Raji (cell line): ENCODE measurements around the gene TMEM245.

Source experiments
- POLR2A ChIP-seq: IDR thresholded peaks from 2 replicates; pipeline ENCODE4 v1.6.1; 2011; ENCODE audit warnings: low read depth, low read length, control low read depth; ENCODE audit not compliant: insufficient read depth

Gene TMEM245

GRCh38 chr9:109036744-109037680, 82.7 kb downstream of the TMEM245 start:
- no peak for TF ChIP-seq POLR2A

DNA sequence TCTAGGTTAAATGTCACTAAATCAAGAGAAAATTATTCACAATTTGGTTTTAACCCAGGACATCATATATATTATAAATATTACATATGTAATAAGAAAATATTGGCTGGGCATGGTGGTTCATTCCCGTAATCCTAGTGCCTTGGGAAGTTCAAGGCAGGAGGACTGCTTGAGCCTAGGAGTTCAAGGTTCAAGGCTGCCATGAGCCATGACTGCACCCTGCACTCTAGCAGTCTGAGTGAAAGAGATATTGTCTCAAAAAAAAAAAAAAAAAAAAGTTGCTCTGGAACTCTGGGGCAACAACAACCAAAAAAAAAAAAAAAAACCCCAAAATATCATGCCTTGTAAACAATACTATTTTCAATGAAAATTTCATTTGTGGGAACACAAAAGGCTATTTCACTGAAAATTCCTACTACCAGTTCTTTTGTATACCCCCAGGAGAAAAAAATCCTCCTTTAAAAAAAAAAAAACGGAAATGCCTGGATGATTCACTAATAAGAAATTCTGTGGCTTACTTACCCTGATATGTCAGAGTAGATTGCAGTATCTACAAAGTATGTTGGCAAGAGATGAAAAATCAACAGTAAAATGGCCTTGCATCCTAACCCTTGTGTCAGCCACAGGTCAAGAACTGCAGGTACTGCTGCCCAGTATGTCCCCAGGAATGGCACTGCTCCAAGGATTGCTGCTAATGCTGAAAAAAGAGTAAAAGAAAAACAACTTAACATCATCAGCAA, 83.9 kb downstream of the TMEM245 start:
- TF ChIP-seq POLR2A, result no peak

- TF ChIP-seq POLR2A, result no peak
Measured at GRCh38 chr9:109033941-109034700, 85.6 kb downstream of the TMEM245 start.

DNA sequence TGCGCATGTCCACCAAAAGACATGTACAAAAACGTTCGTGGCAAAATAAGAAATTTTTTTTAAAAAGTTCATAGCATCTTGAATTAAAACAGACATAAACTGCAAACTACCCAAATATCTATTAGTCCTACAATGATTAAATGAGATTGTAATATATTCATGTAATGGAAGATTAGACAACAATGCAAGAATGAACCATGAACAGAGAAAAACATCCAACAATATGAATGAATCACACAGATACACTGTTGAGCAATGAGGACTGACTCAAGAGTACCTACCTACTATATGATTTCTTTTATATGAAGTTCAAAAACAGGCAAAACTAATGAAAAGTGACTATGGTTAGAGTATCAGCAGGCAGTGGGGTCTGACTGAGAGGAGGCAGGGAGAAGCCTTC, 88.5 kb downstream of the TMEM245 start:
- no peak for TF ChIP-seq POLR2A

GRCh38 chr9:109030426-109030825, 89.3 kb downstream of the TMEM245 start:
- TF ChIP-seq POLR2A, result no peak

GRCh38 chr9:109028457-109028856, 91.3 kb downstream of the TMEM245 start:
- TF ChIP-seq POLR2A, result no peak

DNA sequence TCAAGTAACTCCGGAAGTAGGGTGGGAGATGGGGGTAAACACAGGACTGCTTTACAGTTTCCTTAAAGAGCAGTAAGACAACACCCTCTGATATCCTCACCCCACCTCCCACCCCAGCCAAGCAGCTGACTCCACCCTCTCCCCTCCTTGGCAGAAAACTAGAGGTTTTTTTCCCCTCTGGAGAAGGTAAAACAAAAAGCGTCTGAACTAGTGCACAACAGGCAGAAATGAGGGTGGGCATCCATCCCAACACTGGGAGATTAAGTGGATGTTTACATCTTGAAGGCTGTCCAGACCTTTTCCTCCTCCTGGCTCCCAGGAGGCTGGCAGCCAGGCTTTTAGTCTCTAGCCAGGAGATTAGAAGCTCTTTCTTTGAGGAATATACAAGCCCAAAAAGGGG, 92.6 kb downstream of the TMEM245 start:
- TF ChIP-seq POLR2A, result no peak

- no peak for TF ChIP-seq POLR2A
Measured at GRCh38 chr9:109026306-109026705, 93.4 kb downstream of the TMEM245 start.

- no peak for TF ChIP-seq POLR2A
Measured at GRCh38 chr9:109022873-109023272, 96.9 kb downstream of the TMEM245 start.

- TF ChIP-seq POLR2A, result no peak
Measured at GRCh38 chr9:109020581-109021511, 98.9 kb downstream of the TMEM245 start.

GRCh38 chr9:109020113-109020512, 99.6 kb downstream of the TMEM245 start:
- TF ChIP-seq POLR2A, result no peak

DNA sequence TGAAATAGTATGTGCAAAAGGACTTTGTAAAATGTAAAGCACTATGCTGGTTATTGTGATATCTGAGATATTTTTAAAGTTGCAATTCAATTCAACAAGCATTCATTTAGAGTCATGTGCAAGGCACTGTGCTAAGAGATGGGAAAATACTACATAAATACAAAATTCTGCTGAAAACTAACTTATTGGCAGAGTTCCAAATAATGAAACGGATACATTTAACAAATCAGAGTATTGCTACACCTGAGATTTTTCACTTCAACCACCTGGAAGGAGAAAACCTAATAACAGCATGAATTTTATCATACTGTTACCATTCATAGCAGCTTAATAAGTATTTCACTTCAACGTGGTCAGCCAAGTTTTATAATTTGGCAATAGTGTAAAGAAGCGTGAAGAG, 100.3 kb downstream of the TMEM245 start:
- TF ChIP-seq POLR2A, result no peak

- no peak for TF ChIP-seq POLR2A
Measured at GRCh38 chr9:109017493-109017892, 102.3 kb downstream of the TMEM245 start.

- TF ChIP-seq POLR2A, result no peak
Measured at GRCh38 chr9:109017061-109017460, 102.7 kb downstream of the TMEM245 start.
